Measurements from ENCODE around the gene HEXA. TPM values are rescaled to one million over a fixed set of nuclear protein-coding genes. Genes with fewer than 3 reads are reported as not detected.
"Not testable (repeated sequence)": the region's sequence is repeated elsewhere in the genome, so short reads cannot be mapped to it uniquely, and the experiment has no call there.

Gene HEXA
- total RNA-seq, 1 donor from 2014 or later = 48.7 TPM

DNA sequence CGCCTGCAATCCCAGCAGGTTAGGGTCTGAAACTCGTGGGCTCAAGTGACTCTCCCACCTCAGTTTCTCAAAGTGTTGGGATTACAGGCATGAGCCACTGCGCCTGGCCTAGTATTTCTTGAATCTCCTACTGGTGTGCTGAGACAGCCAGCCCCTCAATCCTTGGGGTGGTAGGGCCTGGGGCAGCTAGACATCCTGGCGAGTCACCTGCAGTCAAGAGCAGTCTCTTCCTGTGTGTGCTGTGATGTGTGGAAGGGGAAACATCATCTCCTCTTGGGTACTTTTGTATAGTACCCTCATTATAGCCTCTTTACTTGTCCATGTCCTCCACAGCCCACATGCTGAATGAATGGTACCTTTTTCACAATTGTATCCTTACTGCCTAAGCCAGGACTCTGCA lies 4.9 kb upstream of the HEXA start:
- TF ChIP-seq, protein P1, sequence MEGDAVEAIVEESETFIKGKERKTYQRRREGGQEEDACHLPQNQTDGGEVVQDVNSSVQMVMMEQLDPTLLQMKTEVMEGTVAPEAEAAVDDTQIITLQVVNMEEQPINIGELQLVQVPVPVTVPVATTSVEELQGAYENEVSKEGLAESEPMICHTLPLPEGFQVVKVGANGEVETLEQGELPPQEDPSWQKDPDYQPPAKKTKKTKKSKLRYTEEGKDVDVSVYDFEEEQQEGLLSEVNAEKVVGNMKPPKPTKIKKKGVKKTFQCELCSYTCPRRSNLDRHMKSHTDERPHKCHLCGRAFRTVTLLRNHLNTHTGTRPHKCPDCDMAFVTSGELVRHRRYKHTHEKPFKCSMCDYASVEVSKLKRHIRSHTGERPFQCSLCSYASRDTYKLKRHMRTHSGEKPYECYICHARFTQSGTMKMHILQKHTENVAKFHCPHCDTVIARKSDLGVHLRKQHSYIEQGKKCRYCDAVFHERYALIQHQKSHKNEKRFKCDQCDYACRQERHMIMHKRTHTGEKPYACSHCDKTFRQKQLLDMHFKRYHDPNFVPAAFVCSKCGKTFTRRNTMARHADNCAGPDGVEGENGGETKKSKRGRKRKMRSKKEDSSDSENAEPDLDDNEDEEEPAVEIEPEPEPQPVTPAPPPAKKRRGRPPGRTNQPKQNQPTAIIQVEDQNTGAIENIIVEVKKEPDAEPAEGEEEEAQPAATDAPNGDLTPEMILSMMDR (IDR thresholded peaks at IDR 0.05; ENCODE audit: insufficient read depth, low read length, severe bottlenecking) = no peak
- FAIRE-seq = no peak
- Histone ChIP-seq H3K27me3 (ENCODE audit: control insufficient read depth, insufficient read depth, low read length) (peaks cover 5% of the 10 kb centered on the region), H3K4me3 (ENCODE audit: low read depth, low read length) (no peak overlapping the region), H3K36me3 (ENCODE audit: control insufficient read depth, insufficient read depth, low read length) (no peaks in the 10 kb centered on the region)
- no peak for DNase-seq (ENCODE audit: low read depth)

DNA sequence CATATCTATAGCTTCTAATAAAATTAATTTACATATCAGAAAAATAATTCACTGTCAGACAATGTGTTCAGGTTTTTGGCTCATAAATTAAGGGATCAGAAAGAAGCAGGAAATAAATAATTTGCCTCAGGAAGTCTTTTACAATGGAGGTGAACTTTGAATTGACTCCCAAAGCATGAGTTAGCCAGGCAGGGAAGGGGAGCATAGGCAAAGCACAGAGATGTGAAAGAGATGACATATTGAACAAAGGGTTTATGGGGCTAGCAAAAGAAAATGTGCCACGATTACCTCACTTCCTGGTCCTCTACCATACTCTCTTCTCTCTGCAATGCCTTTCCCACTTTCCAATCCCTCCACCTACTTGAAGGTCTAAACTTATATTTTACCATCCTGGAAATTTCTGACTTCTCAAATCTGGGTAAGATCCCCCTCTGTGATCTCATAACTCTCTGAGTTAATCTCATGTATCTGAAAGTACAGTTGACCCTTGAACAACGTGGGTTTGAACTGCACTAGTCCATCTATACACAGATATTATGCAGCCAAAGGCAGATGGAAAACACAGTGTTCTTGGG lies 4.1 kb upstream of the HEXA start:
- Histone ChIP-seq H3K36me3 (ENCODE audit: control insufficient read depth, insufficient read depth, low read length) (no peaks in the 10 kb centered on the region), H3K4me3 (ENCODE audit: low read depth, low read length) (no peak overlapping the region), H3K27me3 (ENCODE audit: control insufficient read depth, insufficient read depth, low read length) (peaks cover 5% of the 10 kb centered on the region)
- DNase-seq (ENCODE audit: low read depth) = no peak
- TF ChIP-seq, protein P1 (IDR thresholded peaks at IDR 0.05; ENCODE audit: insufficient read depth, low read length, severe bottlenecking) = no peak
- no peak for FAIRE-seq

DNA sequence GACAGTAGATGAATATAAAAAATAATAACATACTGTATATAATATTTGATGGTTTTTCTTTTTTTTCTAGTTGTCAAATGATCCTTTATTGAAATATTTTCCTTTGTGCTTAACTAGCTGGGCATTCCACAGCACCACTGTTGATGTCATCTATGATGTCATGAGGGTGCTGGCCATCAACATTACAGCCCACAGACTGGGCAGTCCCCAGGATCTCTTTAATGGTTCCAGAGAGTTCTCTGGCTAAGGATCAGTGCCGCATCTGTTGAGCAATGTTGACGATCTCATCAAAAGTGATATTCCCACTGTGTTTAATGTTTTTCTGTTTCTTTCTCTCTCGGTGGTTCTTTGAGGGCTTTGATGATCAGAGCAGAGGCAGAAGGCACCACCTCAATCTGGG lies 3.3 kb upstream of the HEXA start:
- H3K4me3 ChIP-seq (ENCODE audit: low read depth, low read length); H3K36me3 ChIP-seq (ENCODE audit: control insufficient read depth, insufficient read depth, low read length); H3K27me3 ChIP-seq (ENCODE audit: control insufficient read depth, insufficient read depth, low read length); FAIRE-seq; DNase-seq (ENCODE audit: low read depth): not testable (repeated sequence)

DNA sequence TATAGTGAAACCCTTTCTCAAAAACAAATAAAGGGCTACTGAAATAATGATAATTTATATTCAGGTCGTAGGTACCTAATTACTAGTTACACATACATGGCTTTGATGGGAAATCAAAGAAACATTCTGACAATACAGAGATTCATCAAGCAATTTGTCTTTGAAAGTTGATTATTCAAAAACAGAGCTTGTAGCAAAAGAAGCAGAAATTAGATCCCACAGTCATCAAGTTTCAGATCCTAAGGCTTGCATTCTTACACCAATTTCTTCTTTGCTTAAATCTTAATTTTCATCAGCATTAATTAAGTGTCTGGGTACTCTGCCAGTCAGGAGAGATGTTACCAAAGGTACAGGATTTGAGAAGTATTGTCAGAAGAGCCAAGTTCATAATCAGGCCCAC lies 1.5 kb upstream of the HEXA start:
- H3K4me3 ChIP-seq (ENCODE audit: low read depth, low read length) = no peak overlapping the region
- TF ChIP-seq, protein P1 (IDR thresholded peaks at IDR 0.05; ENCODE audit: insufficient read depth, low read length, severe bottlenecking) = no peak
- no peaks in the 10 kb centered on the region for H3K27me3 ChIP-seq (ENCODE audit: control insufficient read depth, insufficient read depth, low read length)
- no peak for FAIRE-seq
- no peak for DNase-seq (ENCODE audit: low read depth)
- H3K36me3 ChIP-seq (ENCODE audit: control insufficient read depth, insufficient read depth, low read length) = no peaks in the 10 kb centered on the region

DNA sequence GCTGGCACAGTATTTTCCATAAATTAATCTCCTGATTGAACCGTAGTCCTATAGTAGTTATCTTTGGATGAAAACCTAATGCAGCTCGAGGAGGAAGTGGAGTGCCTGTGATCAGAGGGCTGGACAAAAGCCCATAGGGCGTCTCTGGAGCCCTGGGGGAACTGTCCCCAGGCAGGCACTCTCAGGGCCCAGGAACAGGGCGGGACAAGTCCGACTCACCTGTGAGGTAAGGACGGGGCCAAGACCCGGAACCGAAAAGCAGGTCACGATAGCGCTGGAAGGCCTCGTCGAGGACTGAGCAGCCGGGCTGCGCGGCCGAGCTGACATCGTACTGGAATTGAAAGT lies 341 bp downstream of the HEXA start:
- TF ChIP-seq, protein P1 (IDR thresholded peaks at IDR 0.05; ENCODE audit: insufficient read depth, low read length, severe bottlenecking) = no peak
- FAIRE-seq (no peak), DNase-seq (ENCODE audit: low read depth) (peak; percentile 40)

DNA sequence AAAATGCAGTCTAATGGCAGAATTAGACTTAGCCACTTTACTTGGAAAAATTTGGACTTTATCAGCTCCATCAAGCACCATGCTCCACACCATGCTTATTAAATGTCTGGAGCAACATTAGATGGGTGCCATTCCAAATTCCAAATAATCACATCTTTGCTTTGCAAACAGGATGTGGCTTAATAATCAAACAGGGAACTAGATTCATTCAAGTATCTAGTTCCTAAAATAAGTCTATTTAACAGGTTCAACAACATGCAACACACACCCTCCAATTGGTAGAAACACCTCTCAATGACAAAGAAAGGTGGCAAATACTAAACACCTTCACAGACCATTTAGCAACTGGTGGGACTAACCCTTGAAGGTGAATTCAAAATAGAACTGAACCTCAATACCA lies 3.5 kb downstream of the HEXA start:
- no peak for DNase-seq (ENCODE audit: low read depth)
- Histone ChIP-seq H3K36me3 (ENCODE audit: control insufficient read depth, insufficient read depth, low read length) (no peaks in the 10 kb centered on the region), H3K27me3 (ENCODE audit: control insufficient read depth, insufficient read depth, low read length) (no peaks in the 10 kb centered on the region), H3K4me3 (ENCODE audit: low read depth, low read length) (no peak overlapping the region)
- no peak for FAIRE-seq
- TF ChIP-seq, protein P1 (IDR thresholded peaks at IDR 0.05; ENCODE audit: insufficient read depth, low read length, severe bottlenecking) = no peak

More for the DNA sequence above, 341 bp downstream of the HEXA start:
- H3K4me3 ChIP-seq (ENCODE audit: low read depth, low read length) = peak overlapping the region; percentile 54
- no peaks in the 10 kb centered on the region for H3K36me3 ChIP-seq (ENCODE audit: control insufficient read depth, insufficient read depth, low read length)
- H3K27me3 ChIP-seq (ENCODE audit: control insufficient read depth, insufficient read depth, low read length) = no peaks in the 10 kb centered on the region
